ENCODE results near the gene CDKN3.
"Not testable (repeated sequence)": the region's sequence is repeated elsewhere in the genome, so short reads cannot be mapped to it uniquely, and the experiment has no call there.

Gene CDKN3

DNA sequence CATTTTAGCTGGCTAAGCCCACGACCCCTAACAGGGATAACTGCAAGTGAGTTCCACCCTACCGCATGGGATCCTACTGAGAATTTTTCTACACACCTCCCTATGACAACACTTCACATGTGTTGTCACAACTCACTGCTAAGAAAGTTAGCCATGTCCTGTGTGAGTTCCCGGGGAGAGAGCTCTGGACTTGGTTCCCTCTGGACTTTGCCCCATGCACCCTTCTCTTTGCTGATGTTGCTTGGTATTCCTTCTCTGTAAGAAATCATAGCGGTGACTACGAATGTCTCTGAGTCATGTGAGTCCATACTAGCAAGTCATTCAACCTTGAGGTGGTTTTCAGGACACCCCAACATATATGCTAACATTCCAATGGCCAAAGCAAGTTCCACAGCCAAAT is 9.5 kb upstream of the CDKN3 start:
- Histone ChIP-seq H3K4me1 (ENCODE audit: insufficient read depth, low read length, poor library complexity, severe bottlenecking) (no peaks in the 10 kb centered on the region), H4K20me1 (ENCODE audit: insufficient read depth, low read length, poor library complexity, severe bottlenecking) (no peaks in the 10 kb centered on the region), H3K9me2 (replicated peaks; ENCODE audit: low read depth, low read length) (no peaks in the 10 kb centered on the region), H3K9ac (ENCODE audit: low read depth, low read length, poor library complexity, severe bottlenecking) (no peak overlapping the region), H3K4me2 (ENCODE audit: low read depth, low read length, poor library complexity, severe bottlenecking) (no peak overlapping the region), H3K4me3 (ENCODE audit: low read length, poor library complexity, severe bottlenecking) (no peak overlapping the region), H3K79me2 (ENCODE audit: insufficient read depth, low read length) (no peaks in the 10 kb centered on the region), H3K36me3 (ENCODE audit: insufficient read depth, low read length) (no peaks in the 10 kb centered on the region), H3K9me3 (ENCODE audit: insufficient read depth, low read depth, low read length) (no peaks in the 10 kb centered on the region), H3K27me3 (ENCODE audit: insufficient read depth, low read length, poor library complexity, severe bottlenecking) (no peaks in the 10 kb centered on the region), H2AFZ (ENCODE audit: low read length) (no peak overlapping the region), H3F3A (ENCODE audit: low read depth) (no peaks in the 10 kb centered on the region)
- no peak for TF ChIP-seq CTCF (conservative IDR thresholded peaks at IDR 0.05; ENCODE audit: low read length)

- no peak for TF ChIP-seq CTCF (conservative IDR thresholded peaks at IDR 0.05; ENCODE audit: low read length)
- no peak for TF ChIP-seq EZH2phosphoT487 (IDR thresholded peaks at IDR 0.05; ENCODE audit: borderline replicate concordance)
- Histone ChIP-seq H2AFZ (ENCODE audit: low read length) (no peak overlapping the region), H3K79me2 (ENCODE audit: insufficient read depth, low read length) (peaks cover 5% of the 10 kb centered on the region), H3K9me3 (ENCODE audit: insufficient read depth, low read depth, low read length) (no peaks in the 10 kb centered on the region), H3K4me1 (ENCODE audit: insufficient read depth, low read length, poor library complexity, severe bottlenecking) (peaks cover 5% of the 10 kb centered on the region), H3K4me3 (ENCODE audit: low read length, poor library complexity, severe bottlenecking) (no peak overlapping the region), H3K9ac (ENCODE audit: low read depth, low read length, poor library complexity, severe bottlenecking) (no peak overlapping the region), H3K27me3 (ENCODE audit: insufficient read depth, low read length, poor library complexity, severe bottlenecking) (no peaks in the 10 kb centered on the region), H3F3A (ENCODE audit: low read depth) (no peaks in the 10 kb centered on the region), H4K20me1 (ENCODE audit: insufficient read depth, low read length, poor library complexity, severe bottlenecking) (no peaks in the 10 kb centered on the region), H3K4me2 (ENCODE audit: low read depth, low read length, poor library complexity, severe bottlenecking) (no peak overlapping the region), H3K36me3 (ENCODE audit: insufficient read depth, low read length) (no peaks in the 10 kb centered on the region), H3K9me2 (replicated peaks; ENCODE audit: low read depth, low read length) (no peaks in the 10 kb centered on the region)
Observed at GRCh38 chr14:54392131-54392859, 4.5 kb upstream of the CDKN3 start.

DNA sequence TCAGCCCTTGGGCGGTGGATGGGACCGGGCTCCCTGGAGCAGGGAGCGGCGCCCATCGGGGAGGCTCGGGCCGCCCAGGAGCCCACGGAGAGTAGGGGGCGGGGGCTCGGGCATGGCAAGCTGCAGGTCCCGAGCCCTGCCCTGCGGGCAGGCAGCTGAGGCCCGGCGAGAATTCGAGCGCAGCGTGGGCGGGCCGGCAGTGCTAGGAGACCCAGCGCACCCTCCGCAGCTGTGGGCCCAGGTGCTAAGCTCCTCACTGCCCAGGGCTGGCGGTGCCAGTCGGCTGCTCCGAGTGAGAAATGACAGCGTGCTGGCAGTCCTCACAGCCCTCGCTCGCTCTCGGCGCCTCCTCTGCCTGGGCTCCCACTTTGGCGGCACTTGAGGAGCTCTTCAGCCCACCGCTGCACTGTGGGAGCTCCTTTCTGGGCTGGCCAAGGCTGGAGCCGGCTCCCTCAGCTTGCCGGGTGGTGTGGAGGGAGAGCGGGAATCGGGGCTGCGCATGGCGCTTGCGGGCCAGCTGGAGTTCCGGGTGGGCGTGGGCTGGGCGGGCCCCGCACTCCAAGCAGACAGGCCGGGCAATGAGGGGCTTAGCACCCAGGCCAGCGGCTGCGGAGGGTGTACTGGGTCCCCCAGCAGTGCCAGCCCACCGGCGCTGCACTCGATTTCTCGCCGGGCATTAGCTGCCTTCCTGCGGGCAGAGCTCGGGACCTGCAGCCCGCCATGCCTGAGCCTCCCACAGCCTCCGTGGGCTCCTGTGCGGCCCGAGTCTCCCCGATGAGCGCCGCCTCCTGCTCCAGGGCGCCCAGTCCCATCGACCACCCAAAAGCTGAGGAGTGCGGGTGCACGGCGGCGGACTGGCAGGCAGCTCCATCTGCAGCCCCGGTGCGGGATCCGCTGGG is 3.6 kb upstream of the CDKN3 start:
- not testable (repeated sequence) for H3K9me2 ChIP-seq (replicated peaks; ENCODE audit: low read depth, low read length); H3K9ac ChIP-seq (ENCODE audit: low read depth, low read length, poor library complexity, severe bottlenecking); H3K4me3 ChIP-seq (ENCODE audit: low read length, poor library complexity, severe bottlenecking); H3K4me2 ChIP-seq (ENCODE audit: low read depth, low read length, poor library complexity, severe bottlenecking); H3K9me3 ChIP-seq (ENCODE audit: insufficient read depth, low read depth, low read length); H4K20me1 ChIP-seq (ENCODE audit: insufficient read depth, low read length, poor library complexity, severe bottlenecking); H2AFZ ChIP-seq (ENCODE audit: low read length); H3F3A ChIP-seq (ENCODE audit: low read depth); H3K36me3 ChIP-seq (ENCODE audit: insufficient read depth, low read length); H3K4me1 ChIP-seq (ENCODE audit: insufficient read depth, low read length, poor library complexity, severe bottlenecking); H3K27me3 ChIP-seq (ENCODE audit: insufficient read depth, low read length, poor library complexity, severe bottlenecking)
- H3K79me2 ChIP-seq (ENCODE audit: insufficient read depth, low read length): peaks cover 14% of the 10 kb centered on the region

Measured in Loucy (cell line).